GM19463 (cell line): ENCODE measurements around the gene CAPN11.
A peak's percentile ranks its signal among the peaks of the same experiment; 100 is the strongest.

Source experiments
- ATAC-seq: cut with Tn5 transposase; IDR thresholded peaks from one replicate; pipeline ENCODE4 v1.9.1; 2021; ENCODE audit warnings: mild to moderate bottlenecking, moderate library complexity; ENCODE audit not compliant: unreplicated experiment

CAPN11 gene

DNA sequence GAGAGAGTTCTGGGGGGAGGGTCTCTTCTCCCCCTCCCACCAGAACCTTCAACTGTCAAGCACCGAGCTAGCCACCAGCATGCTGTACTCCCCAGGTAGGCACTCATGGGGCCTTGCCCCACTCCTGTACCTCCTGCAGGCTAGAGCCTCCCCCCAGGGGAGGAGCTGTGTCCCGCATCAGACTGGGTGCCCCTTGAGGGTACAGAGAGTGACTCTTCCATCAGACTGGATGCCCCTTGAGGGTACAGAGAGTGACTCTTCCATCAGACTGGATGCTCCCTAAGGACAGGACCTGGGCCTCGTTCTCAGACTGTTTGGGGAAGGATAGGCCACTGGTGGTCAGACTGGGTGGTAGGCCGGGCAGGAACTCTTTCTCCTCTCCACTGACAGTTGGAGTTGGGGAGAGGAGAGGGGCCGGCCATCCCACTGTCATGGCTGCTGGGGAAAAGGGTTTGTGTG, at the start of gene CAPN11:
CAPN11 (plus strand) TSS at position 51 of the 459 bp plus-strand sequence; CDS start at position 80, 29 bp downstream.
- no peak for ATAC-seq

DNA sequence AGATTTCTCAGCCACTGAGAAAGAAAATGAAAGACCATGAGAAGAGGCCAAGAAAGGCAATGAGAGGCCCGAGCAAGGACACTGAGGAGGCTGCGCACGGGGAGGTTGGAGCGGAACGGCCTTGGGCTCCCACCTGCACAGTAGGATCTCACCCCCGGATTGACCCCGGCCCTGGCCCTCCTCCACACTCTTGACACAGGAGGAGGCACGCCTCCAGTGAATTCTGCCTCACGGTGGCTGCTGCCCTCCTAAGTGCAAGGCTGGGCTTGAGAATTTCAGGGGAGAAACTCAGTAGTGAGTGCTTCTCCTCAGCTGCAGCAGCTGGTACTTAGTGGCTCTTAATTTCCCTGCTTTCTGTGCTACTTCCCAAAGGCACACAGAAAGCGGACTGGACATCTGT, 49.4 kb upstream of the CAPN11 start:
- ATAC-seq, result no peak

DNA sequence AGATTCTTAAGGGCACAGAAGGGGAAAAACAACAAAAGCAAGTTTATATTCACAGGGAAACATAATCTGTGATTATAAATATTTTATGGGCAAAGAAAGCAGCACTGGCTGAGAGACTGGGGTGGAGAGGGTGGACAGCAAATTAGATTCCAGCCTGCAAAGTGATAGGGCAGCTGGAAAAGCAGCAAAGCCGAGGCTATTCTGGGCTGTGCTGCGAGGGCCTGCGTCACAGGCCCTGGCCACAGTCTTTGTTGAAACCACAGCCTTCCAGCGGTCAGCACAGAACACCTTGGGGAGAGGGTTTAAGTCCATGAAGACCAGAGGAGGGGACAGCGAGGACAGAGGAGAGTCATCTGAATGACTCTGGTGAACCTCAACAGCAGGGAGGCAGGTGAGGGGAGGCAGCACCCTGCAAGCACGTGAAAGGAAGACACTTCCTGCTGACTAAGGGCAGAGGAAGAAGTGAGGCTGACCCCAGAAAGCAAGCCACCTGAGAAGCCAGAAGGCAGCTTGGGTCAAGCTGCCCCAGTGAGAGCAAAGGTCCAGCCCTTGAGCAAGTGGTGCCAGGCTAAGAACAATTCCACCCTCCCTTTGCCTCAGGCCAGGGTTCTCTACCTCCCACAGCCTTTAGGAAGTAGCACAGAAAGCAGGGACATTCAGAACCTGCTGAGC, 48.5 kb upstream of the CAPN11 start:
- ATAC-seq, result no peak

DNA sequence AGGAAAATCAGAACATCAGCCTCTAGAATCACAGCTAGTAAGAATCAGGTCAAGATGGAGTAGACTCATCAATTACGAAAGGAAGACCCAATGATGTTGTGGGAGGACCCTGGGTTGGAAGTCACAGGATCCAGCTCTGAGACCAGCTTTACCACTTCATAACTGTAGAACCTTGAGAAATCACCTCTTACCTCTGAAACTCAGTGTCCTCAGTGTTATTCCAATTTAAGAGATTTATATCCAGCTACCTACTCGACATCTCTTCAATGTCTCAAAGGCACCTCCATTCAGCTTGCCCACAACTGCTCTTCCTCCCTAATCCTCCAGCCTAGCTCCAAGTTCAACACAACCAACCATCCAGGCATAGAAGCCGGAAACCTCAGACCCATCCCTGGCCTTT, 47.7 kb upstream of the CAPN11 start:
- no peak for ATAC-seq

DNA sequence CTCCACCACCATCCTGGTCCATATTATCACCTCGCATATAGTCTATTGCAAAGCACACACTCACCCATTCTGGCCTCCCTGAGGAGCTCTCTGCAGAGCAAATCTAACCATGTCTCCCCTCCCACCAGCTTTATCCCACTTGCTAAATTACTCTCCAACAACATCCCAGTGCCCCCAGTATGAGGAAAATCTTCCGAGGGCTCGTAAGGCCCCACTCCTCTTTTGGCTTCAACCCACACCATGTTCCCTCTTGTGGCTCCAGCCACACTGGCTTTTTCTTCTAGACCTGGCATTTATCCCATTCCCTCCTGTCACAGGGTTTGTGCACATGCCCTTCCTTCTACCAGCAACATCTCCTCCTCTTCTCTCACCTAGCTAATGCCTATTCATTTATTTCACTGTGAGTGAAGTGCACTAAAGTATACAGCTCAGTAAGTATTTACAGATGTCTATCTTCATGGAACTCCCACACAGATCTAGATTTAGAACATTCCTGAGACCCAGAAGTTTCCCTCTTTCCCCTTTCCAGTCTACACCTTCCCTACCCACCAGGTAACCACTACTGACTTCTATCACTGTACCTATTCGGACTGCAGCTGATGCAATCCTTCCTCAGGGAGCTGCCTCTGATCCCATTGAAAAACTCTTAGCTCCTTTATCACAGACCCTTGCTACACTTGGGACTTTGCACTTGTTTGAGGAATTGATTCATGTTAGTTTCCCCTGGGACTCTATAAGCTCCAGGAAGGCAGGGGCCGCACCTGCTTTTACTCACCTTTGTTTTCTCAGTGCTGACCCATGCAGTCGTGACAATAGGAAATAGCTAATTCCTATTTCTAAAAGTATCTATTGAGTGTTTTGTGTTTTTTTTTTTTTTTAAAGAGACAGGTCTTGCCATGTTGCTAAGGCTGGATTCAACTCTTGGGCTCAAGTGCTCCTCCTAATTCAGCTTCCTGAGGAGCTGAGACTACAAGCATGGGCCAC, 46.9 kb upstream of the CAPN11 start:
- ATAC-seq, result no peak

DNA sequence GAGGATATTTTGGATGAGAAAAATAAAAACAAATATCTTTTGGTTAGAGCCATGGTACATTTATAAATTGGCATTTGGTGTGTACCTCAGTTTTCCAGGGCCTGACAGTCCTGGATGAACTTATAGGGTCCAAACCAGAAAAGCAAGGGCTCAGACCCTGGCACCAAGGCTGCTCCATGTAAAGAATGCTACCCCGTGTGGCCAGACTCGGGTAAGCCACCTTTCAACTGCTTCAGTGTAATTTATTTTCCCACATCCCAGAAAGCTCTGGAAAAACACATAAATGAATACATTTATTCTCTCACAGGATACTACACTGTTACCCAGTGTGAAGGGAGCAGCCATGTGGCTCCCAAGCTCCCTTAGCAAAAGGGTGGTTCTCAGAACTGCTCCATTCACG, 45.2 kb upstream of the CAPN11 start:
- ATAC-seq, result no peak

DNA sequence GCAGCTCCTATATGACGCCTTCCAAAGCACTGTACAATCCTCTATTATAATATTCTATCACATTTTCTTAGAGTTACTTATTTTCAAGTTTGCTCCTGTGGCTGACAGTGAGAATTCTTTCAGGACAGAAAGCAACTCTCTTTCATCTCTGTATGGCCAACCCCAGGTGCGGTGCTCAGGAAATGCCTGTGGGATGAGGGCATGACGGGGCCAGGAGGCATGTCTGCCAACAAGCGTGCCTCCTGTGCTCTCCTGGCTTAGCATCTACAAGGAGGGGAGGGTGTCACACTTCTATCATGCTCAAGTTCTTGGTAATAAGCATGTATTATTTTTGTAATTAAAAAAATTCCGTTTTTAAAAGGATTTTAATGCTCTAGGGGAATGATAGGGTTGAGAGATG, 42.8 kb upstream of the CAPN11 start:
- no peak for ATAC-seq

DNA sequence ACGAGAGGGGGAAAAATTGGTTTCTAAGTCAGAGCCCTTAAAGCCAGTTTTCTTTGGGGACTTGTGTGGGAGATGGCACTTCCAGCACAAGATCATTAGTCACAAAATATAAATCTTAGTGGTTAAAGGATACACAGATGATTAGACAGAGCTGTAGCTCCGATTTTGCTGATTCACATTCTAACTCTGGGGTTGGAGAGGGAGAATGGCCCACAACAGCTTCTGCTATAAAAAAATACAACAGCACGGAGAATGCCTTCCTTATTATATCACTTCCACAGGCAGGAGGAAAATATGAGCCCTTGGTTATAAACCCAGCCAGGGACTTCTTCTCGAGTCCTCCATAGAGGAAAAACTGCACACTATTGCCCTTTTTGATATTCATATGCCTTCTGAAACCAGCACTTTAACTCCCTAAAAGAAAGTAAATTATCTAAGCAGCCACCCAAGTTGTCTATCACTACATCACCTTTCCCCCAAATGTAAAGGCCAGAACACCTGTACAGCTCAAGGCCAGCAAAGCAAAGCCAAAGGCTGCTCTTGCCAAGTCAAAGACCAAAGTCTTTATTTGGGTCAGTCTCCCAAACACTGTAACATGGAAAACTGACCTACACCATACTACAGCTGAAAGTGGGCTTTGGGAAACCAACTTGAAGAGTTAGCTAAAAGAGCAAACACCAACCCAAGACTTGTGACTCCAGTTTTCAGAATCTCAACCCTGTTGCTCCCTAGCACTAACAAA, 41.8 kb upstream of the CAPN11 start:
- no peak for ATAC-seq

DNA sequence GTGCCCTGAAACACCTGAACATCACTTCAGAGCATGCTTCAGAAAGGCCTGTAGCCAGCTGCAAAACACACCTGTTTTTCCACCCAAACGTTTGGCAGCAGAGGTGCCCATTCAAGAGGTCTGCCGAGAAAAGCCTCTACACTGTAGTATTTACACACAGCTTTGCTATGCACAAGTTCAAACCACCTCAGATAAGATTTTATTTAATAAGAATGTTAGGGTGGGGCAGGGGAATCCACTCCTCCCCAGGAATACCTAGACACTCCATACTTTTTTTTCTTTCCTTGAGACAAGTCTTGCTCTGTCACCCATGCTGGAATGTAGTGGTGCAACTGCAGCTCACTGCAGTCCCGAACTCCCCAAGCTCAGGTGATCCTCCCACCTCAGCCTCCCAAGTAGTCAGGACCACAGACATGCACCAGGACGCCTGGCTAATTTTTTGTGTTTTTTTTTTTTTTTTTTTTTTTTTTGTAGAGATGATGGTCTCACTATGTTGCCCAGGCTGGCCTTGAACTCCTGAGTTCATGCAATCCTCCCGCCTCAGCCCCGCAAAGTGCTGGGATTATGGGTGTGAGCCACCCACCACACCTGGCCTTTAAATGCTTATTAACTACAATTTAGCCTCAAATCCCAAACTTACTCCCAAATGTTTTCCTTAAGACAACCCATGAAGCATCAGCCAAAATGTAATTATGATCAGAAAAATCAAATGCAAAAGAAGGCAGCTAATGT, 41.1 kb upstream of the CAPN11 start:
- ATAC-seq, result no peak

DNA sequence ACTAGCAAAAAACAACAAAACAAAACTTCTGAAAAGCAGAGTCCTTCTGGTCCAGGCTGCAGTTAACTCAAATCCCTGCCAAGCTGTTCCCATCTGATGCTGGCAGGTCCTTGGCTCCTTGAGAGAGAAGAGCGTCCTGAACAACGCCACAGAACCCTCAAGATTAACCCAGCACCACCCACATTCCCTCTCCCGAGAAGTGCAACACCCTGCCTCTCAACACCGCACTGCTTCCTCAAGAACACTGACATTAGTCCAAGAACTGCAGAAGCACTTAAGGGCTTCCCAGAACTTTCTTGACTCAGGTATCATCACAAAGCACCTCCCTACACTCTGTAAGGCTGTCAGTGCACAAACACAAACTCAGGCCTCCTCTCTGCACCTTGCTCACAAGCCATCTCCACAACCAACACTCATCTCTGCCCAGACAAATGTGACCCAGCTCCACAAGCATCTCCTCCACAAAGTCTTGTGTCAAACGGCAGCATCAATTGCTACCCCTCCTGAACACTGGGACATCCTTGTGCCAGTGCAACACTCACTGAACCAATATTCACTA, 38.8 kb upstream of the CAPN11 start:
- no peak for ATAC-seq

DNA sequence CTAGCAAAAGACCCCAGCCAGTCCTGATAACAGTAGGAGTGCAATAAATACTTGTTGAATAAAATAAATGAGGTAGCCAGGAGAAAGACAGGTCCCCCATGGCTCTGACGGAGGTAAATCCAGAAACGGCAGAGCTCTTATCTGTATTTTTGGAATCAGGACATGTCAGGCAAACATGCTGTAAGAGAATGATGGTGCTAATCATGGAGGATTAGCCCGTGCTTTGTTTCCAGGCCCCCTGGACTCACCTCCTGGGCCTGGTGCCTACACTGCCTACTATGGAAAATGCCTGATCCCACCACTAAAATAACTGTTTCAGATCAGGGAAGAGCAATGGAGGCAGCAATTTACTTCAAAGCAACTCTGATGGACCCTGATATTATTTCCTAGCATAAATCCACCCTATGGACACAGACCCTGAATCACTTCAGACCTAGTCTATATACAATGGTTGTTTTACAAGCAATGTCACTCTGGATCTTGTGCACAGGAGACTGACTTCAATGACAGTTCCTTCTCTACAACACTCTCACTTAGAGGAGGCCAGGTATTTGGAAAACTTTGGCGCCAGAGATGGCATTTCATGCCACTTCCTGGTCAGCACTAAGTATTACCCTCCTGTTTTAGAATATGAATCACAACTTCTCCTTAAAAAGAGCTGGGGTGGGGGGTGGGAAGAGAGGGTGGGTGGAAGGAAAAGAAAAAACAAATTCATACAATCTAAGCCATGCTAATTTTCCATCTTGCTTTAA, 37.8 kb upstream of the CAPN11 start:
- no peak for ATAC-seq

DNA sequence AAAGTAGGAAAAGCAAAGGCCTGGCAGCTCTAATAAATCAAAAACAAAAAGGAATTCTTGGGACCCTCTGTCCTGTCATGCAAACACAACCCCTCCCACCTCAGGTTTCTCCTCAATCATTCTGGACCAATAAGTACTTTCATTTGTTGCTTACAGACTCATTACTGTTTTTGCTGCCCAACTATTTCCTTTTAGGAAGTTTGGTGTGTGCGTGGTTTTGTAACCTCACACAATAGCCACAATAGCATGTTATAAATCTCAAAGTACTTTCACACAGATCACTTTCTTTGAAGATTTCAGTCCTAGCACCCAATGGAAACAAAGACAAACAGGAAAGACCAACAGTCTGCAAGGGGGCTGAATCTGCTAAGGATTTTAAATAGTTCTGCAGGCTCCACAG, 35.8 kb upstream of the CAPN11 start:
- ATAC-seq, result no peak

DNA sequence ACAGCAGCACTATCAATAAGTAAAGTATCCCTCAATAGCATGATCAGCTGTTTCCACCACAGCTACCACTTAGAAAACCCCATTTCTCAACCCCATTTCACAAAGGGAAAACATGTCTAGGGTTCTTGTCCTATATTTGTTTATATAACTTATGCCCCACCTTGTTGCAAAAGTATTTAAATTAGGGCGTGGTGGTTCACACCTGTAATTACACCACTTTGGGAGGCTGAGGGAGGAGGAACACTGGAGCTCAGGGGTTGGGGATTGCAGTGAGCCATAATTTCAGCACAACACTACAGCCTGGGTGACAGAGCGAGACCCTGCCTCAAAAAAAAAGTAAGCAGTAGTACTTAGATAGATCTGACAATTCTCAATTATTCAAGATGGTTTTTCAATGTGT, 35.1 kb upstream of the CAPN11 start:
- no peak for ATAC-seq

DNA sequence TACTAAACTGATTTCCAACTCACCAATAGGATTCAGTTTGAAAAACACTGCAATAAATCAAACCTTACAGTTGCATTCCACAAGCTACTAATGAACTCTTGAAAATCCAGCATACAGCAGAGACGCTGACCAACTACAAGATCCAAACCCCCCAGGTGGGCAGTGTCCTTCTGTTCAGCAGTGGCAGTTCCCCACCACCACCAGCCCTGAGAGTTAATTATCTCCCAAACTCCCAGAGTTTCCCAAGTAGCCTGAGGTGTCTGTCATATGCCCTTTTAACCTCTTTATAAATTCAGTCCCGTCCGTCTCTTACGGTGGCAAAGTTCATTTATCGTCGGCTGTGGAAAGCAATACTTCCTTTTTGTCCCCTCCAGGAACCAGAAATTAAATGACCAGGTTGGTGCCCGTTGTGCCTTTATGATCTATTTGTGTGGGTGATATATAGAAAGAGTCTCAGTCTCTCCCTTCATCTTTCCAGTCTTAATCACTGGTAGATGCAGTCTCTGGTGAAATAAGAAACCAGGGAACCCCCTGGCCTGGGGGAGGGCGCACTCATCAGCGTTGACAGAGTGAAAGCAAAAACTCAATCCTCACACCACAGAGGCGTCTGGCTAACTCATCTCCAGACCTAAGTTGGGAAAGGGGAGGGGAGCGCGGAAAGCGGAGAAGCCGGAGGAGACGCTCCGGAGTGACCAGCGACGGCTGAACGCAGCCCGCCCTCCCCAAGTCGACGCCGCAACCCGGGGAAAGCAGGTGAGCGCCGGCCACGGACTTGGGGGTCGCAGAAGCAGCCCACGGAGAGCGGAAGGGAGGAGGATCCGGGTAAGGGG, 32.1 kb upstream of the CAPN11 start:
- ATAC-seq, result peak; percentile 57

DNA sequence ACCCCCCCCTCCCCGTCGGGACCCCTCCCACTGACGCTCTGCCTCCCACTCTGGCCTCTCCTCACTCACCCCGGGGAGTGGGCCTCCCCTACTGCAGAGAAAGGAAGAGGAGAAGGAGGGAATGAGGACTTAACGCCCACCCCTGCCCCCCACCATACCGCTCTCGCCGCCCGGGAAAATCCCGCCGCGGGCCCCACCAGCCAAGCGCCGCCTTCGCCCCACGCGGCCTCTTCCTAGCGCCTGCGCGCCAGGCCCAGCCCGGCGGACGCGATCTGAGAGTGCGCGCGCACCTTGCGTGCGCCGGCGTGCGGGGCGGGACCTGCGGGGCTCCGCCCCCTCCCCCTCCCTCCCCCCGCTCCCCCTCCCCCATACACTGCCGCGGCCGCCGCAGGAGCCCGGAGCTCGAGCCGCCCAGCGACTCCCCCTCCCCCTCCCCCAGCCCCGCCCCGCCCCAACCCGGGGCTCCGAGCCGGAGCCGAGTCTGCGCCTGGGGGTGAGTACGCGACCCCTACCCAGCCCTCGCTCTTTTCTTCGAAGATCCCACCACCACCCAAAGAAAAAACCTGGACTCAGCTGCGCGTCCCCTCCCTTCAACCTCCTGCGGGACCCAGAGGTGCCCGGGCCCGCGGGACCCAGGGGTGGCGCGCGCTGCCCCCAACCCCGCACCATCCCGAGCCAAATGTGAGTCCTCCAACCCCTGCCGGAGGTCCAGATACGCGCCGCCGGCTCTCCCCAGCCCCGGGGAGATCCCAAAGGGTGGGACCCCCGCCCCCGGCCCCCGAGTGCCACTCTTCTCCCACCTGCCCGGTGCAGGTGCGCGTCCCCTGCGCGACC, 31.2 kb upstream of the CAPN11 start, which contains the start of the genes MRPL14 and TMEM63B:
MRPL14 (minus strand) TSS at position 267 of the 834 bp plus-strand sequence. CDS start 10,841 bp downstream, outside the sequence.
TMEM63B (plus strand) TSS at position 369 of the 834 bp plus-strand sequence. CDS start 7,031 bp downstream, outside the sequence.
- peak; percentile 64 for ATAC-seq

DNA sequence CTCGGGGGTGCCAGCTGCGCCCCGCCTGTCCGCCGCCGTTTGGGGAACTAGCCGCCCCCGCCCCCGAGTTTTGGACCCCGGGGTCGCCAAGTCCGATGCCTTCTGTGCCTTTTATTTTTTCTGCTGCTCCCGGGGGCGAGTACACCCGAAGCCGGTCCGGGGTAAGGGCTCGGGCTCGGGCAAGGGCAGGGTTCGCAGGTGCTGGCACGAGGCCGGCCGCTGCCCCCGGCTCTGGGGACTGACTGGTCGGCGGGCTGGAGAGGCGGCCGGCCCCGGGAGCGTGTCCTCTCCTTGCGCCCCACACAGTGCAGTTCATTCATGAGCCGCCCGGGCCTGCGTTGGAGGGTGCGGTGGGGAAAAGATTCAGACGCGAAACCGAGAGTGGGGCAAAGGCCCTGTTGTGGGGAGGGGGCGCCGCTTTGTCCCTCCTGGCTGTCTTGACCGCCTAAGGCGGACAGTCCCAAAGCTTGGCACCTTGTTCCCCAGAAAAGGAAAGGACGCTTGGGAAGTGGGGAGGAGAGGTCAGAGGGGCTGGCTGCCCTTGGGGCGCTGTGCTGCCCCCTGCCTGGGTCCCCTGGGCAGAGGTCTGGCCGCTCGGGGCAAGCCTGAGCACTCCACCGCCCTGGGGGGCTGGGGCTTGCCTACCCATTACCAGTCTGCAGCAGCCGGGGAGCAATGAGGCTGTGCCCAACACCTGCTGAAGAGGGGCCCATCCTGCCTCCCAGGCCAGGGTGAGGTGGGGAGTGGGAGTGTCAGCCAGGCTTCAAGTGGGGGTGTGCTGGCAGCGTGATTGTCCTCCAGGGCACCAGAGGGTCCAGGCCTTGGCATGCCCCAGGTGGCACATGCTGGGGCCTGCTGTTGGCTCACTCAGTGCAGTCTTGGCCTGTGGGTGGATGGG, 30.4 kb upstream of the CAPN11 start:
- no peak for ATAC-seq
